Measurements from ENCODE around the gene DNAH9. TPM values are rescaled to one million over a fixed set of nuclear protein-coding genes. Genes with fewer than 3 reads are reported as not detected.

DNAH9 gene
- total RNA-seq, 4 donors from 2014 or later: not detected

- Histone ChIP-seq H3K9me3 (no peaks in the 10 kb centered on the region), H3K4me3 (no peak overlapping the region), H3K4me1 (peaks cover 0 to 7% of the 10 kb centered on the region in 2 donors), H3K27me3 (no peaks in the 10 kb centered on the region), H3K27ac (no peak overlapping the region), H3K36me3 (no peaks in the 10 kb centered on the region)
- DNase-seq (no peak), ATAC-seq (no peak)
- intact Hi-C loops (cut with DNase I; ENCODE audit: low total_unique reads): no loop called here
- in situ Hi-C loops (cut with MboI; ENCODE audit: low sequenced_read_pairs in 4 of 4): no loop called here
- TF ChIP-seq, protein P1, sequence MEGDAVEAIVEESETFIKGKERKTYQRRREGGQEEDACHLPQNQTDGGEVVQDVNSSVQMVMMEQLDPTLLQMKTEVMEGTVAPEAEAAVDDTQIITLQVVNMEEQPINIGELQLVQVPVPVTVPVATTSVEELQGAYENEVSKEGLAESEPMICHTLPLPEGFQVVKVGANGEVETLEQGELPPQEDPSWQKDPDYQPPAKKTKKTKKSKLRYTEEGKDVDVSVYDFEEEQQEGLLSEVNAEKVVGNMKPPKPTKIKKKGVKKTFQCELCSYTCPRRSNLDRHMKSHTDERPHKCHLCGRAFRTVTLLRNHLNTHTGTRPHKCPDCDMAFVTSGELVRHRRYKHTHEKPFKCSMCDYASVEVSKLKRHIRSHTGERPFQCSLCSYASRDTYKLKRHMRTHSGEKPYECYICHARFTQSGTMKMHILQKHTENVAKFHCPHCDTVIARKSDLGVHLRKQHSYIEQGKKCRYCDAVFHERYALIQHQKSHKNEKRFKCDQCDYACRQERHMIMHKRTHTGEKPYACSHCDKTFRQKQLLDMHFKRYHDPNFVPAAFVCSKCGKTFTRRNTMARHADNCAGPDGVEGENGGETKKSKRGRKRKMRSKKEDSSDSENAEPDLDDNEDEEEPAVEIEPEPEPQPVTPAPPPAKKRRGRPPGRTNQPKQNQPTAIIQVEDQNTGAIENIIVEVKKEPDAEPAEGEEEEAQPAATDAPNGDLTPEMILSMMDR (IDR thresholded peaks at IDR 0.05 in 4 of 5, conservative IDR thresholded peaks at IDR 0.05 in 1 of 5): no peak
- no peak for TF ChIP-seq POLR2A (IDR thresholded peaks at IDR 0.05)
Measured at GRCh38 chr17:11825572-11826209, 227.4 kb downstream of the DNAH9 start.

GRCh38 chr17:11832401-11833137 is 234.3 kb downstream of the DNAH9 start:
- intact Hi-C loops (cut with DNase I; ENCODE audit: low total_unique reads): no loop called here
- H3K4me1 ChIP-seq: no peaks in the 10 kb centered on the region
- TF ChIP-seq POLR2A (IDR thresholded peaks at IDR 0.05): no peak
- TF ChIP-seq, protein P1 (IDR thresholded peaks at IDR 0.05 in 4 of 5, conservative IDR thresholded peaks at IDR 0.05 in 1 of 5): no peak
- ATAC-seq: no peak
- in situ Hi-C loops (cut with MboI; ENCODE audit: low sequenced_read_pairs in 4 of 4): no loop called here
- no peak overlapping the region for H3K4me3 ChIP-seq
- H3K36me3 ChIP-seq: no peaks in the 10 kb centered on the region
- H3K27ac ChIP-seq: no peak overlapping the region
- DNase-seq: no peak
- H3K27me3 ChIP-seq: no peaks in the 10 kb centered on the region
- H3K9me3 ChIP-seq: no peaks in the 10 kb centered on the region

GRCh38 chr17:11836508-11836907 is 238.2 kb downstream of the DNAH9 start:
- H3K27ac ChIP-seq: no peak overlapping the region

DNA sequence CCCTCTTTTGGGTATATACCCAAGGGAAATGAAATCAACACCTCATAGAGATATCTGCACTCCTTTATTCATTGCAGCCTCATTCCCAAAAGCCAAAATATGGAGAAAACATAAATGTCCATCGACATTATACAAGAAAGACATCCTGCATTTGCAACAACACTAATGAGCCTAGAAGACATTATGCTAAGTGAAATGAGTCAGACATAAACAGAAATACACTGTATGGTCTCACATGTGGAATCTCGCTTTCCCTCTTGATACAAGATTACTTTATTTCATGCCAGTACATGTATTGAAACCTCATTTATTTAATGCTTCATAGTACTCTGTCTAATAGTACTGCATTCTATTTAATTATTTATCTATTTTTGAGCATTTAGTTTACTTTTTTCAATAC is 241.8 kb downstream of the DNAH9 start:
- Histone ChIP-seq H3K36me3 (no peaks in the 10 kb centered on the region), H3K9me3 (no peaks in the 10 kb centered on the region), H3K4me1 (no peaks in the 10 kb centered on the region), H3K4me3 (no peak overlapping the region), H3K27ac (no peak overlapping the region), H3K27me3 (no peaks in the 10 kb centered on the region)
- in situ Hi-C loops (cut with MboI; ENCODE audit: low sequenced_read_pairs in 4 of 4) (no loop called here), intact Hi-C loops (cut with DNase I; ENCODE audit: low total_unique reads) (no loop called here)
- DNase-seq (no peak), ATAC-seq (no peak)
- TF ChIP-seq POLR2A (IDR thresholded peaks at IDR 0.05): no peak
- TF ChIP-seq, protein P1 (IDR thresholded peaks at IDR 0.05 in 4 of 5, conservative IDR thresholded peaks at IDR 0.05 in 1 of 5): no peak

More at GRCh38 chr17:11836508-11836907, 238.2 kb downstream of the DNAH9 start:
- H3K4me3 ChIP-seq: no peak overlapping the region
- H3K27me3 ChIP-seq: no peaks in the 10 kb centered on the region
- in situ Hi-C loops (cut with MboI; ENCODE audit: low sequenced_read_pairs in 4 of 4): no loop called here
- no peak for TF ChIP-seq POLR2A (IDR thresholded peaks at IDR 0.05)
- TF ChIP-seq, protein P1 (IDR thresholded peaks at IDR 0.05 in 4 of 5, conservative IDR thresholded peaks at IDR 0.05 in 1 of 5): no peak
- no peaks in the 10 kb centered on the region for H3K36me3 ChIP-seq
- H3K4me1 ChIP-seq: no peaks in the 10 kb centered on the region
- ATAC-seq (no peak), DNase-seq (no peak)
- no peaks in the 10 kb centered on the region for H3K9me3 ChIP-seq
- intact Hi-C loops (cut with DNase I; ENCODE audit: low total_unique reads): no loop called here

Data from gastrocnemius medialis (tissue), 4 donors.